ENCODE data around the gene MSH5. TPM values are rescaled to one million over a fixed set of nuclear protein-coding genes. Genes with fewer than 3 reads are reported as not detected.

MSH5 gene
- polyA plus RNA-seq, 2 of the 4 experiments (the other 2 are of a cell fraction) = 17.4 to 36.5 TPM

DNA sequence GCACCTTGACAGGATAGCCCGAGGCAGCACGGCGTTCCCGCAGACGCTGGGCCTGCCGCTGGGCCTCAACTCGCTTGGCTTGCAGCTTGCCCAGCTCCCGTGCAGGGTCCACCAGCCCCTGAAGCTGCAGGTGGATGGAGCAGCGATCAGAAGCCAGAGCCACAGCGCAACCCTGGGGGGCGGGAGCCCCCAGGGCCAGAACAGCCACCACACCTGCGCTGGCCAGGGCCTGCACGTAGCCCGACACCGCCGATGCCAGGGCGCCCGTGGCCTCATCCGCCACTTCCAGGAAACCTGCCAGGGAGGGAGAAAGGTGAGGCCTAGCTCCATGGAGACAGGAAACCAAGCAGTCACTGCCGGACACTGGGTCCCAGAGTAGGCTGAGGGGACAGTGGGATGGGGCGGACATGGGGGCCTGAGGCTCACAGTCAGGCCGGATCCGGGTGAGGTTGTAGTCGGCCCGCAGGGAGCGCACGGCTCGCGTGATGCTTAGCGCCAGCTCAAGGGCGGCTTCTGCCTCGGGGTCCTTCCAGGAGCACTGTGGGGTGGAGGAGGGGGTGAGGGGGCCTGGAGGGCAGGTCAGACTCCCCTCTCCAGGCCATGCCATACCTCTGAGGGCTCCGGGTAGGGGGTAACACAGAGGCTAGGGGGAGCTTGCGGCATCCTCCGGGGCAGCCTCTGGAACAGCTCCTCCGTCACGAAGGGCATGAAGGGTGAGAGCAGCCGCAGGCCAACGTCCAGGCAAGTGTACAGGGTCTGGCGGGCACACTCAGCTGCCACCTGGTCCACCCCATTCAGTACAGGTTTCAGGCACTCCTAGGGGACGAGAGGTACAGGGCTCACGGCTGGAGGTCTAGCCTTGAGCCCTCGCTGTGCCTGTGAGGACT, 39.4 kb downstream of the MSH5 start:
- POLR2A ChIA-PET = interaction anchor here (0.5 to 1.0 kb wide), 2 partner anchors 48 to 120 kb away, joined by 4 to 6 read pairs; partner anchors contain the start of gene HSPA1B
- no peak overlapping the region for H3K27ac ChIP-seq
- H3K4me1 ChIP-seq = peaks cover 32% of the 10 kb centered on the region
- H3K4me2 ChIP-seq = no peak overlapping the region
- H3K9me3 ChIP-seq = no peaks in the 10 kb centered on the region
- TF ChIP-seq SREBF2 (IDR thresholded peaks at IDR 0.05) (no peak), EP300 (IDR thresholded peaks at IDR 0.05) (no peak), RFX5 (IDR thresholded peaks at IDR 0.05) (no peak), JUNB (IDR thresholded peaks at IDR 0.05) (no peak), POLR2AphosphoS2 (conservative IDR thresholded peaks at IDR 0.05; ENCODE audit: low read length) (no peak), RAD21 (conservative IDR thresholded peaks at IDR 0.05 in 1 of 2, IDR thresholded peaks at IDR 0.05 in 1 of 2) (no peak), EHMT2 (IDR thresholded peaks at IDR 0.05; ENCODE audit: low read depth) (no peak), HOXB13 (CRISPR knock-in tag; IDR thresholded peaks at IDR 0.05; ENCODE audit: low read depth) (no peak), KDM5A (IDR thresholded peaks at IDR 0.05) (no peak), BHLHE40 (IDR thresholded peaks at IDR 0.05; ENCODE audit: low read depth, low read length) (no peak)
- DNase-seq (ENCODE audit: low read depth in 1 of 2, low spot score in 1 of 2) = no peak
- no peak overlapping the region for H3K4me3 ChIP-seq
- no peak for FAIRE-seq
- 91% methylated on average over 15 of the region's 43 CpGs for WGBS (ENCODE audit: missing lambda C conversion rate)
- CTCF ChIA-PET = interaction anchor here (0.5 to 3.6 kb wide), 9 partner anchors 9 to 117 kb away, joined by 3 to 17 read pairs (median 4); partner anchors contain the start of genes LY6G5C and VARS1
- no peak for ATAC-seq

DNA sequence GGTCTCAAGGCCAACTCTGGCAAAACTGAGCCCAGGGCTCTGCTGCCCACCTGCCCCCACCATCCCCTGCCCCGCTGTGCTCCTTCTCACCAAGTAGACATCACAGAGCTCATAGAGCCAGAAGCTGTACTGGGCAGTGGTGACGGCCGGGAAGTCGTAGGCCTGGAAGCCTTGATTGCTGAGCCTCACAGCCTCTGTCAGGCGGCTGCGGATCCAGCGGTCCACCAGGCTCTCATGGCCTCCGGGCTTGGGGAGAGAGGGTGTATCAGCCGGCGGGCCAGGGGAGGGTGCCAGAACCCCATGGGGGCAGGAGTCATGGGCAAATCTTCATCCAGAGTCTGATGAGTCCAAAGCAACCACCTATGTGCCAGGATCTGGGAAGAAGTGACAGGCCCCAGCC, 40.1 kb downstream of the MSH5 start:
- ATAC-seq = no peak
- no peak for TF ChIP-seq EHMT2 (IDR thresholded peaks at IDR 0.05; ENCODE audit: low read depth)
- no peak for TF ChIP-seq ZC3H11A (IDR thresholded peaks at IDR 0.05)
- no peak overlapping the region for H3K4me2 ChIP-seq
- DNase-seq (ENCODE audit: low read depth in 1 of 2, low spot score in 1 of 2) = no peak
- no peaks in the 10 kb centered on the region for H3K9me3 ChIP-seq
- H3K4me3 ChIP-seq = no peak overlapping the region
- peaks cover 31% of the 10 kb centered on the region for H3K4me1 ChIP-seq
- FAIRE-seq = no peak
- H3K27ac ChIP-seq = no peak overlapping the region
- CTCF ChIA-PET = interaction anchor here (0.5 to 3.6 kb wide), 7 partner anchors 8 to 117 kb away, joined by 3 to 17 read pairs (median 5); partner anchors contain the start of gene VARS1
- POLR2A ChIA-PET = no interaction called here
- WGBS (ENCODE audit: missing lambda C conversion rate) = 100% methylated on average over 1 of the region's 10 CpGs

DNA sequence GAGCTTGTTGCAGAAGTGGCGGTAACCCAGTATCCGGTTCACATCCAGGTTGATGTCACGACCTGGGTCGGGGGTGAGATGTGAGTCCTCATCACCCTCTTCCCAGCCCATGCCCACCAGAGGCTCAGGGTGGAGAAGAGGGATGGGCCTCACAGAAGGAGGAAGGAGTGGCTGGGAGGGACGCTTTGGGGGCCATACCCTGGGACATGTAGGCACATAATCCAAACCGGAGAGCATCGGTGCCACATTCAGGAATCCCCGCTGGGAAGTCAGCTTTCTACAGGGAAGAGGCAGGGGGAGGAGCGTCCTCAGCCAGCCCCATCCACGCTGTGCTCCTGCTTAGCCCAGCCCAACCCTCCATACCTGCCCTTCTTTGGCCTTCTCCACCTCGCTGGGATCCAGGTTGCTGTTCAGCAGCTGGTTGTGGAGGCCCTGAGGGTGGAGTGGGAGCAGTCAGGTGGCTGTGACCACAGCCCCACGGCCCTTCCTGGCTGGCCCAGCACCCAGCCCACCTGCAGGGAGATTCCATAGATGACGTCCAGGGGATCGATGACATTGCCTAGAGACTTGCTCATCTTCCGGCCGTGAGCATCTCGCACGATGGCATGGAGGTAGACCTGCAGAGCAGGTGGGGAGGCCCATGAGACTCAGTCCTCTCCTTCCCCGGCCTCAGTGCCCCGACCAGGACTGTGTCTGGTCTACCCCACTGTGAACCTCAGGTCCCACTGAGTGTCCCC, 40.9 kb downstream of the MSH5 start:
- ChIA-PET POLR2A (no interaction called here), CTCF (interaction anchor here (0.7 to 3.6 kb wide), 6 partner anchors 7 to 22 kb away, joined by 3 to 17 read pairs (median 6); partner anchors contain the start of gene VARS1)
- Histone ChIP-seq H3K4me3 (no peak overlapping the region), H3K4me1 (peaks cover 23% of the 10 kb centered on the region), H3K9me3 (no peaks in the 10 kb centered on the region), H3K4me2 (no peak overlapping the region), H3K27ac (no peak overlapping the region)
- no peak for FAIRE-seq
- no peak for ATAC-seq
- WGBS (ENCODE audit: missing lambda C conversion rate) = 85% methylated on average over 10 of the region's 20 CpGs
- DNase-seq (ENCODE audit: low read depth in 1 of 2, low spot score in 1 of 2) = no peak
- TF ChIP-seq FOSB (CRISPR knock-in tag; IDR thresholded peaks at IDR 0.05) (no peak), BHLHE40 (IDR thresholded peaks at IDR 0.05; ENCODE audit: low read depth, low read length) (no peak), RNF2 (IDR thresholded peaks at IDR 0.05; ENCODE audit: borderline replicate concordance, low read depth) (no peak), HOXA7 (CRISPR knock-in tag; IDR thresholded peaks at IDR 0.05) (no peak), NR3C1 (IDR thresholded peaks at IDR 0.05) (no peak), PHF8 (IDR thresholded peaks at IDR 0.05; ENCODE audit: borderline replicate concordance, low read depth) (no peak), HOXB5 (CRISPR knock-in tag; IDR thresholded peaks at IDR 0.05) (no peak), CBX2 (IDR thresholded peaks at IDR 0.05; ENCODE audit: borderline replicate concordance, low read depth) (no peak), SREBF2 (IDR thresholded peaks at IDR 0.05) (no peak), HOXB13 (CRISPR knock-in tag; IDR thresholded peaks at IDR 0.05; ENCODE audit: low read depth) (no peak), CEBPB (IDR thresholded peaks at IDR 0.05) (no peak)
- TF ChIP-seq, protein P1, sequence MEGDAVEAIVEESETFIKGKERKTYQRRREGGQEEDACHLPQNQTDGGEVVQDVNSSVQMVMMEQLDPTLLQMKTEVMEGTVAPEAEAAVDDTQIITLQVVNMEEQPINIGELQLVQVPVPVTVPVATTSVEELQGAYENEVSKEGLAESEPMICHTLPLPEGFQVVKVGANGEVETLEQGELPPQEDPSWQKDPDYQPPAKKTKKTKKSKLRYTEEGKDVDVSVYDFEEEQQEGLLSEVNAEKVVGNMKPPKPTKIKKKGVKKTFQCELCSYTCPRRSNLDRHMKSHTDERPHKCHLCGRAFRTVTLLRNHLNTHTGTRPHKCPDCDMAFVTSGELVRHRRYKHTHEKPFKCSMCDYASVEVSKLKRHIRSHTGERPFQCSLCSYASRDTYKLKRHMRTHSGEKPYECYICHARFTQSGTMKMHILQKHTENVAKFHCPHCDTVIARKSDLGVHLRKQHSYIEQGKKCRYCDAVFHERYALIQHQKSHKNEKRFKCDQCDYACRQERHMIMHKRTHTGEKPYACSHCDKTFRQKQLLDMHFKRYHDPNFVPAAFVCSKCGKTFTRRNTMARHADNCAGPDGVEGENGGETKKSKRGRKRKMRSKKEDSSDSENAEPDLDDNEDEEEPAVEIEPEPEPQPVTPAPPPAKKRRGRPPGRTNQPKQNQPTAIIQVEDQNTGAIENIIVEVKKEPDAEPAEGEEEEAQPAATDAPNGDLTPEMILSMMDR (IDR thresholded peaks at IDR 0.05) = no peak
- TF ChIP-seq, protein P2, sequence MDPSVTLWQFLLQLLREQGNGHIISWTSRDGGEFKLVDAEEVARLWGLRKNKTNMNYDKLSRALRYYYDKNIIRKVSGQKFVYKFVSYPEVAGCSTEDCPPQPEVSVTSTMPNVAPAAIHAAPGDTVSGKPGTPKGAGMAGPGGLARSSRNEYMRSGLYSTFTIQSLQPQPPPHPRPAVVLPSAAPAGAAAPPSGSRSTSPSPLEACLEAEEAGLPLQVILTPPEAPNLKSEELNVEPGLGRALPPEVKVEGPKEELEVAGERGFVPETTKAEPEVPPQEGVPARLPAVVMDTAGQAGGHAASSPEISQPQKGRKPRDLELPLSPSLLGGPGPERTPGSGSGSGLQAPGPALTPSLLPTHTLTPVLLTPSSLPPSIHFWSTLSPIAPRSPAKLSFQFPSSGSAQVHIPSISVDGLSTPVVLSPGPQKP (IDR thresholded peaks at IDR 0.05; ENCODE audit: low read depth, low read length) = no peak
- TF ChIP-seq, protein P3, sequence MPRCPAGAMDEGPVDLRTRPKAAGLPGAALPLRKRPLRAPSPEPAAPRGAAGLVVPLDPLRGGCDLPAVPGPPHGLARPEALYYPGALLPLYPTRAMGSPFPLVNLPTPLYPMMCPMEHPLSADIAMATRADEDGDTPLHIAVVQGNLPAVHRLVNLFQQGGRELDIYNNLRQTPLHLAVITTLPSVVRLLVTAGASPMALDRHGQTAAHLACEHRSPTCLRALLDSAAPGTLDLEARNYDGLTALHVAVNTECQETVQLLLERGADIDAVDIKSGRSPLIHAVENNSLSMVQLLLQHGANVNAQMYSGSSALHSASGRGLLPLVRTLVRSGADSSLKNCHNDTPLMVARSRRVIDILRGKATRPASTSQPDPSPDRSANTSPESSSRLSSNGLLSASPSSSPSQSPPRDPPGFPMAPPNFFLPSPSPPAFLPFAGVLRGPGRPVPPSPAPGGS (IDR thresholded peaks at IDR 0.05) = no peak
- TF ChIP-seq, protein P4, sequence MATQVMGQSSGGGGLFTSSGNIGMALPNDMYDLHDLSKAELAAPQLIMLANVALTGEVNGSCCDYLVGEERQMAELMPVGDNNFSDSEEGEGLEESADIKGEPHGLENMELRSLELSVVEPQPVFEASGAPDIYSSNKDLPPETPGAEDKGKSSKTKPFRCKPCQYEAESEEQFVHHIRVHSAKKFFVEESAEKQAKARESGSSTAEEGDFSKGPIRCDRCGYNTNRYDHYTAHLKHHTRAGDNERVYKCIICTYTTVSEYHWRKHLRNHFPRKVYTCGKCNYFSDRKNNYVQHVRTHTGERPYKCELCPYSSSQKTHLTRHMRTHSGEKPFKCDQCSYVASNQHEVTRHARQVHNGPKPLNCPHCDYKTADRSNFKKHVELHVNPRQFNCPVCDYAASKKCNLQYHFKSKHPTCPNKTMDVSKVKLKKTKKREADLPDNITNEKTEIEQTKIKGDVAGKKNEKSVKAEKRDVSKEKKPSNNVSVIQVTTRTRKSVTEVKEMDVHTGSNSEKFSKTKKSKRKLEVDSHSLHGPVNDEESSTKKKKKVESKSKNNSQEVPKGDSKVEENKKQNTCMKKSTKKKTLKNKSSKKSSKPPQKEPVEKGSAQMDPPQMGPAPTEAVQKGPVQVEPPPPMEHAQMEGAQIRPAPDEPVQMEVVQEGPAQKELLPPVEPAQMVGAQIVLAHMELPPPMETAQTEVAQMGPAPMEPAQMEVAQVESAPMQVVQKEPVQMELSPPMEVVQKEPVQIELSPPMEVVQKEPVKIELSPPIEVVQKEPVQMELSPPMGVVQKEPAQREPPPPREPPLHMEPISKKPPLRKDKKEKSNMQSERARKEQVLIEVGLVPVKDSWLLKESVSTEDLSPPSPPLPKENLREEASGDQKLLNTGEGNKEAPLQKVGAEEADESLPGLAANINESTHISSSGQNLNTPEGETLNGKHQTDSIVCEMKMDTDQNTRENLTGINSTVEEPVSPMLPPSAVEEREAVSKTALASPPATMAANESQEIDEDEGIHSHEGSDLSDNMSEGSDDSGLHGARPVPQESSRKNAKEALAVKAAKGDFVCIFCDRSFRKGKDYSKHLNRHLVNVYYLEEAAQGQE (IDR thresholded peaks at IDR 0.05) = no peak

Measured in A549 (cell line).